Measurements from ENCODE around the gene ELP4. TPM values are rescaled to one million over a fixed set of nuclear protein-coding genes. Genes with fewer than 3 reads are reported as not detected.

The ELP4 gene
- total RNA-seq, 1 donor from 2014 or later = 15.0 TPM

- H3K4me1 Mint-ChIP-seq (ENCODE audit: unreplicated experiment) = peaks cover 14% of the 10 kb centered on the region
- no peak for DNase-seq (ENCODE audit: extremely low spot score, unreplicated experiment)
- H3K27ac Mint-ChIP-seq (ENCODE audit: unreplicated experiment) = no peak overlapping the region
- TF ChIP-seq CTCF (IDR thresholded peaks at IDR 0.05) = no peak
- H3K27me3 Mint-ChIP-seq (ENCODE audit: unreplicated experiment) = no peaks in the 10 kb centered on the region
- no peaks in the 10 kb centered on the region for H3K9me3 Mint-ChIP-seq (ENCODE audit: unreplicated experiment)
- no peak overlapping the region for H3K4me3 Mint-ChIP-seq (ENCODE audit: unreplicated experiment)
- H3K36me3 Mint-ChIP-seq (ENCODE audit: unreplicated experiment) = peaks cover 1% of the 10 kb centered on the region
Observed at GRCh38 chr11:31646216-31646615, 136.6 kb downstream of the ELP4 start.

GRCh38 chr11:31649129-31649966 is 139.8 kb downstream of the ELP4 start:
- no peak for TF ChIP-seq CTCF (IDR thresholded peaks at IDR 0.05)
- H3K36me3 Mint-ChIP-seq (ENCODE audit: unreplicated experiment) = peaks cover 1% of the 10 kb centered on the region
- peaks cover 12% of the 10 kb centered on the region for H3K4me1 Mint-ChIP-seq (ENCODE audit: unreplicated experiment)
- no peak overlapping the region for H3K27ac Mint-ChIP-seq (ENCODE audit: unreplicated experiment)
- DNase-seq (ENCODE audit: extremely low spot score, unreplicated experiment) = no peak
- H3K27me3 Mint-ChIP-seq (ENCODE audit: unreplicated experiment) = no peaks in the 10 kb centered on the region
- no peaks in the 10 kb centered on the region for H3K9me3 Mint-ChIP-seq (ENCODE audit: unreplicated experiment)
- H3K4me3 Mint-ChIP-seq (ENCODE audit: unreplicated experiment) = no peak overlapping the region

- Mint-ChIP-seq H3K36me3 (ENCODE audit: unreplicated experiment) (peaks cover 1% of the 10 kb centered on the region), H3K27ac (ENCODE audit: unreplicated experiment) (no peak overlapping the region), H3K4me1 (ENCODE audit: unreplicated experiment) (peaks cover 11% of the 10 kb centered on the region), H3K27me3 (ENCODE audit: unreplicated experiment) (no peaks in the 10 kb centered on the region), H3K9me3 (ENCODE audit: unreplicated experiment) (no peaks in the 10 kb centered on the region), H3K4me3 (ENCODE audit: unreplicated experiment) (no peak overlapping the region)
- TF ChIP-seq CTCF (IDR thresholded peaks at IDR 0.05) = no peak
- no peak for DNase-seq (ENCODE audit: extremely low spot score, unreplicated experiment)
Observed at GRCh38 chr11:31651208-31651607, 141.6 kb downstream of the ELP4 start.

- Mint-ChIP-seq H3K27ac (ENCODE audit: unreplicated experiment) (no peak overlapping the region), H3K9me3 (ENCODE audit: unreplicated experiment) (no peaks in the 10 kb centered on the region), H3K4me3 (ENCODE audit: unreplicated experiment) (no peak overlapping the region), H3K36me3 (ENCODE audit: unreplicated experiment) (peaks cover 1% of the 10 kb centered on the region), H3K4me1 (ENCODE audit: unreplicated experiment) (peaks cover 7% of the 10 kb centered on the region), H3K27me3 (ENCODE audit: unreplicated experiment) (no peaks in the 10 kb centered on the region)
- DNase-seq (ENCODE audit: extremely low spot score, unreplicated experiment) = no peak
- no peak for TF ChIP-seq CTCF (IDR thresholded peaks at IDR 0.05)
Observed at GRCh38 chr11:31651822-31652221, 142.3 kb downstream of the ELP4 start.

- no peak for TF ChIP-seq CTCF (IDR thresholded peaks at IDR 0.05)
- Mint-ChIP-seq H3K27ac (ENCODE audit: unreplicated experiment) (no peak overlapping the region), H3K4me1 (ENCODE audit: unreplicated experiment) (peaks cover 7% of the 10 kb centered on the region), H3K4me3 (ENCODE audit: unreplicated experiment) (no peak overlapping the region), H3K27me3 (ENCODE audit: unreplicated experiment) (no peaks in the 10 kb centered on the region), H3K9me3 (ENCODE audit: unreplicated experiment) (no peaks in the 10 kb centered on the region), H3K36me3 (ENCODE audit: unreplicated experiment) (peaks cover 1% of the 10 kb centered on the region)
- no peak for DNase-seq (ENCODE audit: extremely low spot score, unreplicated experiment)
Observed at GRCh38 chr11:31652528-31652927, 143.0 kb downstream of the ELP4 start.

Measured in osteocyte (in vitro differentiated cells).